ENCODE results near the gene GPR35. TPM values are rescaled to one million over a fixed set of nuclear protein-coding genes. Genes with fewer than 3 reads are reported as not detected.
A peak's percentile ranks its signal among the peaks of the same experiment; 100 is the strongest.

GPR35 gene
- total RNA-seq, 1 experiment from 2014 or later, result 4.2 TPM

DNA sequence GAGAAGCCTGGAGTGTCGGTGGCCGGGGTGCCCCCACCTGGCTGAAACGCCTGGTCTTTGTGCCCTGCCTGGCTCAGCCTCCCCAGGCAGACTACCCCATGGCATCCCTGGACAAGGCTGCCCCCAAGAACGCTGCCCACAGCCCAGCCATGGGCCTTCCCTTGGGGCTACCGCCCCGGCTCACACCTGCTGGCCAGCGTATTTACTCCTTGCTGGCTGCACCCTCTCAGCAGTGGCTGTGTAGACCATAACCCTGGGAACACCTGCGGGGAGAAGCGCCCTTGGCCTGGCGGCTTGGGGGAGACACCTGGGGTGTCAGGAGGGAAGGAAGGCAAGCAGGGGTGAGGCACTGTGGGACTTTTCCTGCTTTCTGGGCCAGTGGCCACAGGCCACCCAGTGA is 21.4 kb upstream of the GPR35 start:
- ATAC-seq (peak; percentile 23), DNase-seq (ENCODE audit: low read depth, low spot score) (no peak)
- no TSS peak for BruUV-seq (replicated peaks)
- intact Hi-C loops (cut with micrococcal nuclease), result no loop called here
- Histone ChIP-seq H3K4me2 (ENCODE audit: low read length) (peak overlapping the region; percentile 46; the same call in 1 of the 2 replicates), H3K9me3 (ENCODE audit: control insufficient read depth in 1 of 2, insufficient read depth in 1 of 2, low read depth in 1 of 2, low read length in 2 of 2) (no peaks in the 10 kb centered on the region), H3K4me1 (ENCODE audit: control insufficient read depth in 1 of 2, insufficient read depth in 2 of 2, low read length in 2 of 2) (peaks cover 8 to 25% of the 10 kb centered on the region in 2 experiments; a peak in 3 of 4 replicates), H3K36me3 (ENCODE audit: control insufficient read depth in 1 of 2, insufficient read depth in 2 of 2, low read length in 2 of 2) (no peaks in the 10 kb centered on the region), H3K4me3 (replicated peaks in 1 of 2; ENCODE audit: low read depth in 1 of 2, low read length in 2 of 2) (no peak overlapping the region), H2AFZ (ENCODE audit: low read depth, low read length, poor library complexity, severe bottlenecking) (no peak overlapping the region), H3K9ac (ENCODE audit: low read length) (no peak overlapping the region), H3K9me2 (ENCODE audit: insufficient read depth) (no peaks in the 10 kb centered on the region), H3K79me2 (ENCODE audit: insufficient read depth, low read length) (no peaks in the 10 kb centered on the region), H3K27ac (ENCODE audit: low read depth, low read length) (no peak overlapping the region; the same call in 1 of the 2 replicates), H4K20me1 (ENCODE audit: insufficient read depth) (no peaks in the 10 kb centered on the region), H3K27me3 (ENCODE audit: insufficient read depth, low read length) (no peaks in the 10 kb centered on the region)
- TF ChIP-seq, protein P1, sequence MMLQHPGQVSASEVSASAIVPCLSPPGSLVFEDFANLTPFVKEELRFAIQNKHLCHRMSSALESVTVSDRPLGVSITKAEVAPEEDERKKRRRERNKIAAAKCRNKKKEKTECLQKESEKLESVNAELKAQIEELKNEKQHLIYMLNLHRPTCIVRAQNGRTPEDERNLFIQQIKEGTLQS (IDR thresholded peaks at IDR 0.05), result no peak
- TF ChIP-seq YY1 (IDR thresholded peaks at IDR 0.05; ENCODE audit: extremely low read depth, insufficient replicate concordance, low read depth, low read length), result no peak
- TF ChIP-seq CBX3 (IDR thresholded peaks at IDR 0.05; ENCODE audit: low read depth), result no peak
- TF ChIP-seq CEBPB (IDR thresholded peaks at IDR 0.05; ENCODE audit: low read depth), result no peak
- TF ChIP-seq SRF (IDR thresholded peaks at IDR 0.05; ENCODE audit: low read depth), result no peak
- TF ChIP-seq, protein P2, sequence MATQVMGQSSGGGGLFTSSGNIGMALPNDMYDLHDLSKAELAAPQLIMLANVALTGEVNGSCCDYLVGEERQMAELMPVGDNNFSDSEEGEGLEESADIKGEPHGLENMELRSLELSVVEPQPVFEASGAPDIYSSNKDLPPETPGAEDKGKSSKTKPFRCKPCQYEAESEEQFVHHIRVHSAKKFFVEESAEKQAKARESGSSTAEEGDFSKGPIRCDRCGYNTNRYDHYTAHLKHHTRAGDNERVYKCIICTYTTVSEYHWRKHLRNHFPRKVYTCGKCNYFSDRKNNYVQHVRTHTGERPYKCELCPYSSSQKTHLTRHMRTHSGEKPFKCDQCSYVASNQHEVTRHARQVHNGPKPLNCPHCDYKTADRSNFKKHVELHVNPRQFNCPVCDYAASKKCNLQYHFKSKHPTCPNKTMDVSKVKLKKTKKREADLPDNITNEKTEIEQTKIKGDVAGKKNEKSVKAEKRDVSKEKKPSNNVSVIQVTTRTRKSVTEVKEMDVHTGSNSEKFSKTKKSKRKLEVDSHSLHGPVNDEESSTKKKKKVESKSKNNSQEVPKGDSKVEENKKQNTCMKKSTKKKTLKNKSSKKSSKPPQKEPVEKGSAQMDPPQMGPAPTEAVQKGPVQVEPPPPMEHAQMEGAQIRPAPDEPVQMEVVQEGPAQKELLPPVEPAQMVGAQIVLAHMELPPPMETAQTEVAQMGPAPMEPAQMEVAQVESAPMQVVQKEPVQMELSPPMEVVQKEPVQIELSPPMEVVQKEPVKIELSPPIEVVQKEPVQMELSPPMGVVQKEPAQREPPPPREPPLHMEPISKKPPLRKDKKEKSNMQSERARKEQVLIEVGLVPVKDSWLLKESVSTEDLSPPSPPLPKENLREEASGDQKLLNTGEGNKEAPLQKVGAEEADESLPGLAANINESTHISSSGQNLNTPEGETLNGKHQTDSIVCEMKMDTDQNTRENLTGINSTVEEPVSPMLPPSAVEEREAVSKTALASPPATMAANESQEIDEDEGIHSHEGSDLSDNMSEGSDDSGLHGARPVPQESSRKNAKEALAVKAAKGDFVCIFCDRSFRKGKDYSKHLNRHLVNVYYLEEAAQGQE (IDR thresholded peaks at IDR 0.05; ENCODE audit: low read depth), result no peak
- TF ChIP-seq POLR2A (IDR thresholded peaks at IDR 0.05; ENCODE audit: borderline replicate concordance, extremely low read depth, insufficient read depth, insufficient read length), result no peak
- no peak for TF ChIP-seq ZNF274 (IDR thresholded peaks at IDR 0.05; ENCODE audit: low read depth, low read length)
- TF ChIP-seq, protein P3, sequence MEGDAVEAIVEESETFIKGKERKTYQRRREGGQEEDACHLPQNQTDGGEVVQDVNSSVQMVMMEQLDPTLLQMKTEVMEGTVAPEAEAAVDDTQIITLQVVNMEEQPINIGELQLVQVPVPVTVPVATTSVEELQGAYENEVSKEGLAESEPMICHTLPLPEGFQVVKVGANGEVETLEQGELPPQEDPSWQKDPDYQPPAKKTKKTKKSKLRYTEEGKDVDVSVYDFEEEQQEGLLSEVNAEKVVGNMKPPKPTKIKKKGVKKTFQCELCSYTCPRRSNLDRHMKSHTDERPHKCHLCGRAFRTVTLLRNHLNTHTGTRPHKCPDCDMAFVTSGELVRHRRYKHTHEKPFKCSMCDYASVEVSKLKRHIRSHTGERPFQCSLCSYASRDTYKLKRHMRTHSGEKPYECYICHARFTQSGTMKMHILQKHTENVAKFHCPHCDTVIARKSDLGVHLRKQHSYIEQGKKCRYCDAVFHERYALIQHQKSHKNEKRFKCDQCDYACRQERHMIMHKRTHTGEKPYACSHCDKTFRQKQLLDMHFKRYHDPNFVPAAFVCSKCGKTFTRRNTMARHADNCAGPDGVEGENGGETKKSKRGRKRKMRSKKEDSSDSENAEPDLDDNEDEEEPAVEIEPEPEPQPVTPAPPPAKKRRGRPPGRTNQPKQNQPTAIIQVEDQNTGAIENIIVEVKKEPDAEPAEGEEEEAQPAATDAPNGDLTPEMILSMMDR (IDR thresholded peaks at IDR 0.05 in 2 of 3, conservative IDR thresholded peaks at IDR 0.05 in 1 of 3; ENCODE audit: borderline replicate concordance in 1 of 3, insufficient read depth in 1 of 3, low read depth in 2 of 3, low read length in 2 of 3), result no peak
- TF ChIP-seq, protein P4, sequence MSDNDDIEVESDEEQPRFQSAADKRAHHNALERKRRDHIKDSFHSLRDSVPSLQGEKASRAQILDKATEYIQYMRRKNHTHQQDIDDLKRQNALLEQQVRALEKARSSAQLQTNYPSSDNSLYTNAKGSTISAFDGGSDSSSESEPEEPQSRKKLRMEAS (IDR thresholded peaks at IDR 0.05), result no peak
- TF ChIP-seq EZH2 (IDR thresholded peaks at IDR 0.05), result no peak
- no peak for TF ChIP-seq FOSL1 (IDR thresholded peaks at IDR 0.05; ENCODE audit: low read depth)
- TF ChIP-seq ELF1 (IDR thresholded peaks at IDR 0.05; ENCODE audit: borderline replicate concordance, low read depth), result no peak
- no peak for TF ChIP-seq SP1 (IDR thresholded peaks at IDR 0.05; ENCODE audit: low read depth)
- no peak for TF ChIP-seq EGR1 (IDR thresholded peaks at IDR 0.05; ENCODE audit: low read depth)
- no peak for TF ChIP-seq ZFX (IDR thresholded peaks at IDR 0.05)
- TF ChIP-seq EZH2phosphoT487 (IDR thresholded peaks at IDR 0.05; ENCODE audit: borderline replicate concordance), result no peak
- no peak for TF ChIP-seq SIN3A (IDR thresholded peaks at IDR 0.05; ENCODE audit: low read depth)
- POLR2A ChIA-PET, result no interaction called here
- CTCF ChIA-PET, result interaction anchor here (1.0 to 2.2 kb wide), 6 partner anchors 9 to 237 kb away, joined by 3 to 6 read pairs (median 4); partner anchors contain the start of gene CAPN10
- RAD21 ChIA-PET (ENCODE audit: low non-redundant PET in 1 of 2, low total read pairs in 2 of 2, uncharacterized antibody in 2 of 2, unreplicated experiment in 2 of 2), result no interaction called here

Data from HCT116 (cell line).